Suprapubic skin (tissue), 4 donors: ENCODE data around the gene PTPRD. TPM values are rescaled to one million over a fixed set of nuclear protein-coding genes. Genes with fewer than 3 reads are reported as not detected.

ENCODE experiments used
- DNase-seq, 2 donors: peaks; one replicate each; pipeline ENCODE4 v3.0.0-alpha.2; 2019; ENCODE audit warnings: low spot score in 2 of 2
- H3K27ac ChIP-seq: fragments of 200-600 bp; sonication (generic); one replicate; pipeline ENCODE4 v1.5.1; 2019
- H3K27me3 ChIP-seq: fragments of 200-600 bp; sonication (generic); one replicate; pipeline ENCODE4 v1.5.1; 2019
- H3K36me3 ChIP-seq: fragments of 200-600 bp; sonication (generic); one replicate; pipeline ENCODE4 v1.5.1; 2019
- H3K4me1 ChIP-seq: fragments of 200-600 bp; sonication (generic); one replicate; pipeline ENCODE4 v1.5.1; 2019
- H3K4me3 ChIP-seq: fragments of 200-600 bp; sonication (generic); one replicate; pipeline ENCODE4 v1.5.1; 2019; ENCODE audit warnings: mild to moderate bottlenecking
- H3K9me3 ChIP-seq: fragments of 200-600 bp; sonication (generic); one replicate; pipeline ENCODE4 v1.5.1; 2019
- EP300 ChIP-seq: sonication (generic); formaldehyde crosslinking; IDR thresholded peaks from one replicate; pipeline ENCODE4 v1.6.1; 2017; ENCODE audit warnings: antibody characterized with exemption
- POLR2A ChIP-seq, 2 donors: fragments of 450-650 bp; IDR thresholded peaks; one replicate each; pipeline ENCODE4 v1.6.1; 2017; ENCODE audit warnings: antibody characterized with exemption in 2 of 2, mild to moderate bottlenecking in 2 of 2, moderate library complexity in 2 of 2
- POLR2AphosphoS5 ChIP-seq, 3 donors: sonication (generic); formaldehyde crosslinking; IDR thresholded peaks; one replicate each; pipeline ENCODE4 v1.6.1; 2017; ENCODE audit warnings: antibody characterized with exemption in 3 of 3
- WGBS: methylation state at CpG from one replicate; pipeline ENCODE4 v1.1.5; 2018; 5-methylcytosine and 5-hydroxymethylcytosine counted together
- total RNA-seq, 4 donors: library from RNA; depleted of rRNA; stranded (reverse); fragments of >200 nt; gene quantifications; one replicate each; pipeline ENCODE4 v1.1.0, GENCODE V29; 2016
- TF ChIP-seq, protein P1 (sequence below), 2 donors: fragments of 200-600 bp in 1 of 2; fragments of 450-650 bp in 1 of 2; sonication (generic) in 1 of 2; IDR thresholded peaks; one replicate each; pipeline ENCODE4 v1.5.1; 2016 to 2019; ENCODE audit warnings: antibody characterized with exemption in 2 of 2, mild to moderate bottlenecking in 1 of 2, moderate library complexity in 1 of 2

PTPRD gene
- total RNA-seq, 4 donors from 2014 or later = 0.49 to 3.3 (median 2.5) TPM

DNA sequence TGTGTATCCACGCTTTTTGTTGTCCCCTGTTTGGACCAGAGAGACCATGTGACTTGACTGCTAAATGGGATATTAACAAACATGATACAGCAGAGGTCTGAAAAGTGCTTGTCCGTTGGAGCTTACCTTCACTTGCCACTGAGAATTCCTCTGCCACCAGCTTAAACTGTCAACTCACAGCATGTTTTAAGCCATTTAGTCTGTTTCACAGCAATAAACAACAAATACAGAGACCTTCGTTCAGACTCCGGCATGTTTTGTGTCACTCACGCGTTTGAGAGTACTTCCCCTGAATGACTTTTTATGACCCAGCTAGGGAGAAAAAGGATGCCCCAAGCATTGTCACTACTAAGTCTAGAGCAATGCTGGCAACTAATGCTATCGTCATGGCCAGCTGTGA lies 173.8 kb downstream of the PTPRD start:
- WGBS = 49% methylated on average over 7 of the region's 7 CpGs
- Histone ChIP-seq H3K4me1 (no peaks in the 10 kb centered on the region), H3K4me3 (no peak overlapping the region), H3K27ac (no peak overlapping the region), H3K27me3 (no peaks in the 10 kb centered on the region), H3K36me3 (no peaks in the 10 kb centered on the region), H3K9me3 (no peaks in the 10 kb centered on the region)
- no peak for DNase-seq
- TF ChIP-seq, protein P1, sequence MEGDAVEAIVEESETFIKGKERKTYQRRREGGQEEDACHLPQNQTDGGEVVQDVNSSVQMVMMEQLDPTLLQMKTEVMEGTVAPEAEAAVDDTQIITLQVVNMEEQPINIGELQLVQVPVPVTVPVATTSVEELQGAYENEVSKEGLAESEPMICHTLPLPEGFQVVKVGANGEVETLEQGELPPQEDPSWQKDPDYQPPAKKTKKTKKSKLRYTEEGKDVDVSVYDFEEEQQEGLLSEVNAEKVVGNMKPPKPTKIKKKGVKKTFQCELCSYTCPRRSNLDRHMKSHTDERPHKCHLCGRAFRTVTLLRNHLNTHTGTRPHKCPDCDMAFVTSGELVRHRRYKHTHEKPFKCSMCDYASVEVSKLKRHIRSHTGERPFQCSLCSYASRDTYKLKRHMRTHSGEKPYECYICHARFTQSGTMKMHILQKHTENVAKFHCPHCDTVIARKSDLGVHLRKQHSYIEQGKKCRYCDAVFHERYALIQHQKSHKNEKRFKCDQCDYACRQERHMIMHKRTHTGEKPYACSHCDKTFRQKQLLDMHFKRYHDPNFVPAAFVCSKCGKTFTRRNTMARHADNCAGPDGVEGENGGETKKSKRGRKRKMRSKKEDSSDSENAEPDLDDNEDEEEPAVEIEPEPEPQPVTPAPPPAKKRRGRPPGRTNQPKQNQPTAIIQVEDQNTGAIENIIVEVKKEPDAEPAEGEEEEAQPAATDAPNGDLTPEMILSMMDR (IDR thresholded peaks at IDR 0.05) = no peak
- TF ChIP-seq POLR2AphosphoS5 (IDR thresholded peaks at IDR 0.05) = no peak
- TF ChIP-seq EP300 = no peak

DNA sequence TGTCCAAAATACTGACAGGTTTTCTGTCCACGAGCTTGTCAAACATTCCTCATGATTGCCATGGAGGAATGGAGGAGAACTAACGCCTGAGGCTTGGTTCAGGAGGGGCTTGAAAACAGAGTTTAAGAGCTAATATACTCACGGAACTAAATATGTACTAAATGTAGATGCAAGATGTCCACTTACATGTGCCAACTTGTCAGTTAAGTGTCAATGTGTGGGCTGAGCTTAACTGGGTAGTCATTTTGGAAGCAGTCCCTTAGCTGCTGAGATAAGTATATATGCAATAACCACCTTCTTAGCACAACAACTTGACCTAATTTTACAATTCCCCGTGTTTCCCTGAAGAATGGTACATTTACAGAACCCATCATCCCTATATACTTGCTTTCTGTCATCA lies 176.0 kb downstream of the PTPRD start:
- Histone ChIP-seq H3K27ac (no peak overlapping the region), H3K27me3 (no peaks in the 10 kb centered on the region), H3K9me3 (no peaks in the 10 kb centered on the region), H3K36me3 (no peaks in the 10 kb centered on the region), H3K4me3 (no peak overlapping the region), H3K4me1 (no peaks in the 10 kb centered on the region)
- DNase-seq = no peak
- TF ChIP-seq, protein P1 (IDR thresholded peaks at IDR 0.05) = no peak
- TF ChIP-seq POLR2AphosphoS5 (IDR thresholded peaks at IDR 0.05) (no peak), EP300 (no peak), POLR2A (IDR thresholded peaks at IDR 0.05) (no peak)
- 45% methylated on average over 4 of the region's 4 CpGs for WGBS

DNA sequence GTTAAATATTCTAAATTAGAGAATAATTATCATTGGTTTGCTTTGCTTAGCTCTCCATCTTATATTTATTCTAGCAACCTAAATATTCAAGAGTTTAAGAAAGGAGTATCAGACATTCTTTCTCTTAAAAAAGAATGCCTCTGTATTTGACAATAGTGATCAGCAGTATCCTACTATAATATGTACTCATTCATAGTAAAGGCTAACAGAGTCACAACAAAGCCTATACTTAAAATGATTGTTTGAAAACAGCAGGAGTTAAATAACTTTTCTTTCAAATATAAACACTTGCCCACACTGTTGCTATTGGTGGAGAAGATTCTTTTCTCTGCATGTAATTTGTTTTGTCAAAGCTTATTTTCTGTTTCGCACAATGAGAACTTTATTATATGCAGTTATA lies 178.4 kb downstream of the PTPRD start:
- H3K36me3 ChIP-seq = no peaks in the 10 kb centered on the region
- no peak for TF ChIP-seq EP300
- TF ChIP-seq, protein P1 (IDR thresholded peaks at IDR 0.05) = no peak
- no peak for TF ChIP-seq POLR2A (IDR thresholded peaks at IDR 0.05)
- no peak for TF ChIP-seq POLR2AphosphoS5 (IDR thresholded peaks at IDR 0.05)
- 88% methylated on average over 1 of the region's 1 CpG for WGBS
- H3K4me3 ChIP-seq = no peak overlapping the region
- no peak for DNase-seq
- no peaks in the 10 kb centered on the region for H3K27me3 ChIP-seq
- H3K4me1 ChIP-seq = no peaks in the 10 kb centered on the region
- no peak overlapping the region for H3K27ac ChIP-seq
- no peaks in the 10 kb centered on the region for H3K9me3 ChIP-seq

DNA sequence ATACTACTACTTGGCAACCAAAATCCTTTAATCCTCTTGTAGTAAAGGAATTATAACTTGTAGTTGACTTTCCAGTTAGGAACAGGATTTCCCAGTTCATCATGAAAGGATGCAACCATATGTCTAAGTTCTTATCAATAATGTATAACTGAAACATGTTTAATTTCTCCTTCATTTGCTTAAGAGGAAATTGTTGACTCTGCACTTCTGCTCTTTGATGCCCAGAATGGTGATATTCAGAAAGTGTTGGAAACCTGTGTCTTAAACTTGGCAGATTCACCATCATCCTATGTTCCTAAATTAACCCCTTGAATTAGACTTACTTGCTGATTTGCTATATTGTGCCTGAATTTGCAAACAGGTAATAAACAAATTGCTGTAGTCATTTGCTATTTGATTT lies 201.5 kb downstream of the PTPRD start:
- Histone ChIP-seq H3K36me3 (no peaks in the 10 kb centered on the region), H3K4me3 (no peak overlapping the region), H3K9me3 (no peaks in the 10 kb centered on the region), H3K27me3 (no peaks in the 10 kb centered on the region), H3K4me1 (no peaks in the 10 kb centered on the region), H3K27ac (no peak overlapping the region)
- DNase-seq = no peak
- TF ChIP-seq, protein P1 (IDR thresholded peaks at IDR 0.05) = no peak
- TF ChIP-seq POLR2A (IDR thresholded peaks at IDR 0.05) (no peak), EP300 (no peak), POLR2AphosphoS5 (IDR thresholded peaks at IDR 0.05) (no peak)

DNA sequence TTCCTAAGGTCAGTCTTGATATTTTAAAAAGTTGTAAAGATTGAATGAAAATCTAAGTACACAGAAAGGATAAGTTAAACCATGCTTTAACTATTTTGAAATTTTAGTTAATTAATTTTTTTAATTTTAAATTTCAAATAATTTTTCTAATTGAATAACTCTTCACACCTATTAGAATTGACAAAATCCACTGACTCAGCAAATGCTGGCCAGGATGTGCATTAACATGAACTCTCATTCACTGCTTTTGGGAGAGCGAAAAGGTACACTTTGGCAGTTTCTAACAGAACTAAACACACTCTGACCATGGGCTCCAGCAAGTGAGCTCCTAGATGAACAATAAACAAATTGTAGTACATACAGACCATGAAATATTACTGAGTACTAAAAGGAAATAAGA lies 209.5 kb downstream of the PTPRD start:
- no peaks in the 10 kb centered on the region for H3K4me1 ChIP-seq
- H3K9me3 ChIP-seq = no peaks in the 10 kb centered on the region
- DNase-seq = no peak
- TF ChIP-seq POLR2AphosphoS5 (IDR thresholded peaks at IDR 0.05) = no peak
- H3K27me3 ChIP-seq = no peaks in the 10 kb centered on the region
- no peaks in the 10 kb centered on the region for H3K36me3 ChIP-seq
- H3K4me3 ChIP-seq = no peak overlapping the region
- H3K27ac ChIP-seq = no peak overlapping the region
- WGBS = 83% methylated on average over 1 of the region's 1 CpG

DNA sequence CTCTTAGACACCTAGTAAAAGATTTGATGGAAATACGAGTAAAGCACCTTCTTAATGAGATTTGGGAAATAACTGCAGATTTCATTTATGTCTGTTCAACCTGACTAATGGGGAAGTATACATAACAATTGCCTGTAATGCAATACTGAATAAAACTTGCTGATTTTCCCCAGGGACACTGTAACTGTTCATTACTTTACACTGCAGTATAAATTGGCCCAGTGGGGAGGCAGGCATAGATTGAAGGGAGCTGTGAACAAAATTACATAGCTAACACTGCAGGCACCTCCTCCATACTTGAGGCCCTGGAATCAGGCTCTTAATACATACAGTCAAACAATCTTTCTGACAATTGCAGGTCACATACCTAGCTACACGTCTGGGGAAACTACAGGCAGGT lies 216.2 kb downstream of the PTPRD start:
- Histone ChIP-seq H3K27me3 (no peaks in the 10 kb centered on the region), H3K4me1 (no peaks in the 10 kb centered on the region), H3K9me3 (no peaks in the 10 kb centered on the region), H3K4me3 (no peak overlapping the region), H3K36me3 (no peaks in the 10 kb centered on the region), H3K27ac (no peak overlapping the region)
- 64% methylated on average over 2 of the region's 2 CpGs for WGBS
- DNase-seq = no peak
- TF ChIP-seq POLR2A (IDR thresholded peaks at IDR 0.05) (no peak), POLR2AphosphoS5 (IDR thresholded peaks at IDR 0.05) (no peak), EP300 (no peak)
- TF ChIP-seq, protein P1 (IDR thresholded peaks at IDR 0.05) = no peak
